Liver (tissue), 9 donors: ENCODE data around the gene PACS1. TPM values are rescaled to one million over a fixed set of nuclear protein-coding genes. Genes with fewer than 3 reads are reported as not detected.

Experiments
- DNase-seq: peaks from one replicate; pipeline ENCODE4 v3.0.0-alpha.2; 2017; ENCODE audit warnings: low spot score
- H3K27ac ChIP-seq, 2 donors: one replicate each; pipeline ENCODE4 v1.7.0; 2013; ENCODE audit warnings: inconsistent platforms in 2 of 2, low read length in 2 of 2, control low read depth in 1 of 2, low read depth in 1 of 2, mild to moderate bottlenecking in 1 of 2
- H3K27me3 ChIP-seq, 4 donors: one replicate each; pipeline versions ENCODE4 v1.6.1 to v1.7.0; 2013; ENCODE audit warnings: low read length in 3 of 4, inconsistent platforms in 1 of 4, mild to moderate bottlenecking in 1 of 4, moderate library complexity in 1 of 4; ENCODE audit not compliant: control insufficient read depth in 4 of 4, insufficient read depth in 4 of 4
- H3K36me3 ChIP-seq, 4 donors: one replicate each; pipeline versions ENCODE4 v1.6.1 to v1.7.0; 2013; ENCODE audit warnings: low read length in 3 of 4, mild to moderate bottlenecking in 3 of 4, low read depth in 1 of 4, moderate library complexity in 1 of 4; ENCODE audit not compliant: control insufficient read depth in 4 of 4, insufficient read depth in 3 of 4
- H3K4me1 ChIP-seq, 4 donors: one replicate each; pipeline versions ENCODE4 v1.6.1 to v1.7.0; 2013; ENCODE audit warnings: low read length in 3 of 4, mild to moderate bottlenecking in 3 of 4, moderate library complexity in 1 of 4; ENCODE audit not compliant: control insufficient read depth in 4 of 4, insufficient read depth in 4 of 4
- H3K4me3 ChIP-seq, 3 donors: one replicate each; pipeline versions ENCODE4 v1.6.1 to v1.7.0; 2013; ENCODE audit warnings: low read length in 3 of 3, control low read depth in 1 of 3, low read depth in 1 of 3, mild to moderate bottlenecking in 1 of 3
- H3K9ac ChIP-seq, 2 donors: one replicate each; pipeline ENCODE4 v1.7.0; 2013; ENCODE audit warnings: low read length in 2 of 2, mild to moderate bottlenecking in 2 of 2, moderate library complexity in 2 of 2, control low read depth in 1 of 2, low read depth in 1 of 2
- H3K9me3 ChIP-seq, 4 donors: one replicate each; pipeline versions ENCODE4 v1.6.1 to v1.7.0; 2013; ENCODE audit warnings: low read length in 3 of 4; ENCODE audit not compliant: control insufficient read depth in 4 of 4
- ATF3 ChIP-seq: IDR thresholded peaks from 2 replicates; pipeline ENCODE4 v1.6.1; 2016; ENCODE audit warnings: antibody characterized with exemption
- EGR1 ChIP-seq, 2 donors: IDR thresholded peaks; 2 replicates each; pipeline ENCODE4 v1.6.1; 2016 to 2018; ENCODE audit warnings: antibody characterized with exemption in 2 of 2, low read depth in 2 of 2
- FOXA2 ChIP-seq: IDR thresholded peaks from 2 replicates; pipeline ENCODE4 v1.6.1; 2016; ENCODE audit warnings: antibody characterized with exemption
- GABPA ChIP-seq, 2 donors: IDR thresholded peaks in 1 of 2; conservative IDR thresholded peaks in 1 of 2; 2 replicates each; pipeline ENCODE4 v1.6.1; 2016; ENCODE audit warnings: antibody characterized with exemption in 2 of 2, mild to moderate bottlenecking in 1 of 2, moderate library complexity in 1 of 2
- HNF4G ChIP-seq: IDR thresholded peaks from 2 replicates; pipeline ENCODE4 v1.6.1; 2016; ENCODE audit warnings: antibody characterized with exemption
- JUND ChIP-seq, 2 donors: IDR thresholded peaks; 2 replicates each; pipeline ENCODE4 v1.6.1; 2016; ENCODE audit warnings: antibody characterized with exemption in 2 of 2
- MAX ChIP-seq: IDR thresholded peaks from 2 replicates; pipeline ENCODE4 v1.6.1; 2016; ENCODE audit warnings: antibody characterized with exemption
- NR2F2 ChIP-seq: IDR thresholded peaks from 2 replicates; pipeline ENCODE4 v1.6.1; 2016; ENCODE audit warnings: antibody characterized with exemption
- RAD21 ChIP-seq, 2 donors: IDR thresholded peaks; 2 replicates each; pipeline ENCODE4 v1.6.1; 2016; ENCODE audit warnings: antibody characterized with exemption in 2 of 2, mild to moderate bottlenecking in 2 of 2
- RXRA ChIP-seq, 2 donors: IDR thresholded peaks; 2 replicates each; pipeline ENCODE4 v1.6.1; 2017 to 2018; ENCODE audit warnings: antibody characterized with exemption in 2 of 2, mild to moderate bottlenecking in 1 of 2
- SP1 ChIP-seq: IDR thresholded peaks from 2 replicates; pipeline ENCODE4 v1.6.1; 2018; ENCODE audit warnings: antibody characterized with exemption, mild to moderate bottlenecking
- TAF1 ChIP-seq: conservative IDR thresholded peaks from 2 replicates; pipeline ENCODE4 v1.6.1; 2016; ENCODE audit warnings: antibody characterized with exemption, mild to moderate bottlenecking
- YY1 ChIP-seq: IDR thresholded peaks from 2 replicates; pipeline ENCODE4 v1.6.1; 2016; ENCODE audit warnings: antibody characterized with exemption, mild to moderate bottlenecking
- WGBS: extraction: QIAGEN DNeasy Blood & Tissue Kit; methylation state at CpG from one replicate; pipeline ENCODE4 v1.1.7; 2013; 5-methylcytosine and 5-hydroxymethylcytosine counted together
- polyA plus RNA-seq, 2 donors: library from polyadenylated mRNA; stranded (reverse) in 1 of 2; unstranded in 1 of 2; fragments of 200-250 nt in 1 of 2; fragments of >200 nt in 1 of 2; fragmentation: Nextera tagmentation in 1 of 2; extraction: Ambion mirVana in 1 of 2; gene quantifications; one replicate each; pipeline versions ENCODE4 v1.2.1 to v1.2.3, GENCODE V29; 2013 to 2015
- total RNA-seq, 2 donors: library from RNA; depleted of rRNA; stranded (reverse); fragments of >200 nt; gene quantifications; one replicate each; pipeline ENCODE4 v1.2.3, GENCODE V29; 2014
- TF ChIP-seq, protein P1 (sequence below): IDR thresholded peaks from 2 replicates; pipeline ENCODE4 v1.6.1; 2016; ENCODE audit warnings: antibody characterized with exemption, mild to moderate bottlenecking
- TF ChIP-seq, protein P2 (sequence below): fragments of 150-350 bp; IDR thresholded peaks from 2 replicates; pipeline ENCODE4 v1.5.1; 2017; ENCODE audit warnings: improper control_type of control experiment, low read depth, low read length; ENCODE audit not compliant: missing input control
- TF ChIP-seq, protein P3 (sequence below): IDR thresholded peaks from 2 replicates; pipeline ENCODE4 v1.6.1; 2016; ENCODE audit warnings: antibody characterized with exemption
- donor health status: healthy.
- donor health status: healthy.
- donor health status: healthy.
- donor health status: healthy.
- donor health status: healthy.

Gene PACS1
- total and polyA plus RNA-seq, 4 donors, result 2.7 to 9.1 (median 7.3) TPM

DNA sequence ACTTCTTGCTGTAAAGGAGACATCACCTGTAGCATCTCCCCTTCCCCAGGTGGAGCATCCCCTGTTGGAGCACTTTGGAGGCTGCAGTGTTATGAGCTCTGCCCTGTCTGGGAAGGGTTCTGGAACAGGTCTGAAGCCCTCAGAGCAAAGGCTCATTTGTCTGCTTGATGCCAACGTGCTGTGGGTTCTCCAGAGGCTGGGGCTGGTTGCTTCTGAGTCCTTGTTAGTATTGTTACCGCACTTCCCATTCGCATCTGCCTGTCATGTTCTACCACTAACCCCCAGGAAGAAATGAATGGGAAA is 73.1 kb downstream of the PACS1 start:
- H3K9ac ChIP-seq, result no peak overlapping the region
- no peaks in the 10 kb centered on the region for H3K9me3 ChIP-seq
- H3K36me3 ChIP-seq, result peaks cover 0 to 2% (median 0%) of the 10 kb centered on the region in 4 donors
- no peak for DNase-seq
- 96% methylated on average over 3 of the region's 3 CpGs for WGBS
- peaks cover 0 to 8% (median 5%) of the 10 kb centered on the region in 4 donors for H3K4me1 ChIP-seq
- no peak overlapping the region for H3K27ac ChIP-seq
- TF ChIP-seq ATF3, result no peak
- TF ChIP-seq RAD21 (IDR thresholded peaks at IDR 0.05), result no peak
- TF ChIP-seq GABPA (IDR thresholded peaks at IDR 0.05 in 1 of 2, conservative IDR thresholded peaks at IDR 0.05 in 1 of 2), result no peak
- TF ChIP-seq JUND (IDR thresholded peaks at IDR 0.05), result no peak
- TF ChIP-seq YY1, result no peak
- TF ChIP-seq TAF1, result no peak
- TF ChIP-seq, protein P1, sequence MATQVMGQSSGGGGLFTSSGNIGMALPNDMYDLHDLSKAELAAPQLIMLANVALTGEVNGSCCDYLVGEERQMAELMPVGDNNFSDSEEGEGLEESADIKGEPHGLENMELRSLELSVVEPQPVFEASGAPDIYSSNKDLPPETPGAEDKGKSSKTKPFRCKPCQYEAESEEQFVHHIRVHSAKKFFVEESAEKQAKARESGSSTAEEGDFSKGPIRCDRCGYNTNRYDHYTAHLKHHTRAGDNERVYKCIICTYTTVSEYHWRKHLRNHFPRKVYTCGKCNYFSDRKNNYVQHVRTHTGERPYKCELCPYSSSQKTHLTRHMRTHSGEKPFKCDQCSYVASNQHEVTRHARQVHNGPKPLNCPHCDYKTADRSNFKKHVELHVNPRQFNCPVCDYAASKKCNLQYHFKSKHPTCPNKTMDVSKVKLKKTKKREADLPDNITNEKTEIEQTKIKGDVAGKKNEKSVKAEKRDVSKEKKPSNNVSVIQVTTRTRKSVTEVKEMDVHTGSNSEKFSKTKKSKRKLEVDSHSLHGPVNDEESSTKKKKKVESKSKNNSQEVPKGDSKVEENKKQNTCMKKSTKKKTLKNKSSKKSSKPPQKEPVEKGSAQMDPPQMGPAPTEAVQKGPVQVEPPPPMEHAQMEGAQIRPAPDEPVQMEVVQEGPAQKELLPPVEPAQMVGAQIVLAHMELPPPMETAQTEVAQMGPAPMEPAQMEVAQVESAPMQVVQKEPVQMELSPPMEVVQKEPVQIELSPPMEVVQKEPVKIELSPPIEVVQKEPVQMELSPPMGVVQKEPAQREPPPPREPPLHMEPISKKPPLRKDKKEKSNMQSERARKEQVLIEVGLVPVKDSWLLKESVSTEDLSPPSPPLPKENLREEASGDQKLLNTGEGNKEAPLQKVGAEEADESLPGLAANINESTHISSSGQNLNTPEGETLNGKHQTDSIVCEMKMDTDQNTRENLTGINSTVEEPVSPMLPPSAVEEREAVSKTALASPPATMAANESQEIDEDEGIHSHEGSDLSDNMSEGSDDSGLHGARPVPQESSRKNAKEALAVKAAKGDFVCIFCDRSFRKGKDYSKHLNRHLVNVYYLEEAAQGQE, result no peak
- TF ChIP-seq SP1, result no peak
- no peak for TF ChIP-seq RXRA (IDR thresholded peaks at IDR 0.05)
- TF ChIP-seq, protein P2, sequence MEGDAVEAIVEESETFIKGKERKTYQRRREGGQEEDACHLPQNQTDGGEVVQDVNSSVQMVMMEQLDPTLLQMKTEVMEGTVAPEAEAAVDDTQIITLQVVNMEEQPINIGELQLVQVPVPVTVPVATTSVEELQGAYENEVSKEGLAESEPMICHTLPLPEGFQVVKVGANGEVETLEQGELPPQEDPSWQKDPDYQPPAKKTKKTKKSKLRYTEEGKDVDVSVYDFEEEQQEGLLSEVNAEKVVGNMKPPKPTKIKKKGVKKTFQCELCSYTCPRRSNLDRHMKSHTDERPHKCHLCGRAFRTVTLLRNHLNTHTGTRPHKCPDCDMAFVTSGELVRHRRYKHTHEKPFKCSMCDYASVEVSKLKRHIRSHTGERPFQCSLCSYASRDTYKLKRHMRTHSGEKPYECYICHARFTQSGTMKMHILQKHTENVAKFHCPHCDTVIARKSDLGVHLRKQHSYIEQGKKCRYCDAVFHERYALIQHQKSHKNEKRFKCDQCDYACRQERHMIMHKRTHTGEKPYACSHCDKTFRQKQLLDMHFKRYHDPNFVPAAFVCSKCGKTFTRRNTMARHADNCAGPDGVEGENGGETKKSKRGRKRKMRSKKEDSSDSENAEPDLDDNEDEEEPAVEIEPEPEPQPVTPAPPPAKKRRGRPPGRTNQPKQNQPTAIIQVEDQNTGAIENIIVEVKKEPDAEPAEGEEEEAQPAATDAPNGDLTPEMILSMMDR, result no peak
- TF ChIP-seq, protein P3, sequence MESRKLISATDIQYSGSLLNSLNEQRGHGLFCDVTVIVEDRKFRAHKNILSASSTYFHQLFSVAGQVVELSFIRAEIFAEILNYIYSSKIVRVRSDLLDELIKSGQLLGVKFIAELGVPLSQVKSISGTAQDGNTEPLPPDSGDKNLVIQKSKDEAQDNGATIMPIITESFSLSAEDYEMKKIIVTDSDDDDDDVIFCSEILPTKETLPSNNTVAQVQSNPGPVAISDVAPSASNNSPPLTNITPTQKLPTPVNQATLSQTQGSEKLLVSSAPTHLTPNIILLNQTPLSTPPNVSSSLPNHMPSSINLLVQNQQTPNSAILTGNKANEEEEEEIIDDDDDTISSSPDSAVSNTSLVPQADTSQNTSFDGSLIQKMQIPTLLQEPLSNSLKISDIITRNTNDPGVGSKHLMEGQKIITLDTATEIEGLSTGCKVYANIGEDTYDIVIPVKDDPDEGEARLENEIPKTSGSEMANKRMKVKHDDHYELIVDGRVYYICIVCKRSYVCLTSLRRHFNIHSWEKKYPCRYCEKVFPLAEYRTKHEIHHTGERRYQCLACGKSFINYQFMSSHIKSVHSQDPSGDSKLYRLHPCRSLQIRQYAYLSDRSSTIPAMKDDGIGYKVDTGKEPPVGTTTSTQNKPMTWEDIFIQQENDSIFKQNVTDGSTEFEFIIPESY, result no peak
- no peak for TF ChIP-seq HNF4G
- TF ChIP-seq FOXA2, result no peak
- no peaks in the 10 kb centered on the region for H3K27me3 ChIP-seq
- H3K4me3 ChIP-seq, result no peak overlapping the region

DNA sequence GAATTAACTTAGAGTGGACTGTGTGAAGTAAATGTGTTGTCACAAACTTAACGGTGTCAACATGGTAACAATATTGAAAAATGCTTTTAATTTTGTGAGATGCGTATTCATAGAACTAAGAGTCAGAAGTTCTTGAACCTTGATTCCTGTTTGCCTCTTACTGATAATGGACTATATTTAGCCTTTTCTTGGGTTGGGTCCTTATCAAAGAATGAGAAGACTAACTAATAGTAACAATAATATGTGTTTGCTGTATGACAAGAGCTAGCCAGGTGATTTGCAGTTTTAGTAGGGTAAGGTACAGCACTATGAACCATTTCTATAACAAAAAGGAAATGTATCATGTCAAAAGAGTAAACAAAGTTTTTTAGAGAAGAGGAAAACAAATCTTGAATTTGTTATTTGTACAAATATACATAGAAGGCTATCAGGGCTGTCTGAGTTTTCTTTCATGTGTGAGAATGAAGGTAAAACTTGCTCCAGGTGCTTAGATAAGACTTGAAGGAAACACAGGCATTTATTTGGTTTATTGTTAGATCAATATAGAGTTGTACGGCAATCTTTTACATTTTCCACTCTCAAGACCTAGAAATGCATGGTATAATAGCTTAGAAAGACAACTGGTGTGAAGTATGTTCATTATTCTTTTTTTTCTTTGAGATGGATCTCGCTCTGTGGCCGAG is 74.1 kb downstream of the PACS1 start:
- Histone ChIP-seq H3K27ac (no peak overlapping the region), H3K27me3 (no peaks in the 10 kb centered on the region), H3K4me3 (no peak overlapping the region), H3K9me3 (no peaks in the 10 kb centered on the region), H3K4me1 (peaks cover 0 to 8% (median 4%) of the 10 kb centered on the region in 4 donors), H3K36me3 (peaks cover 0 to 2% (median 0%) of the 10 kb centered on the region in 4 donors), H3K9ac (no peak overlapping the region)
- 94% methylated on average over 5 of the region's 5 CpGs for WGBS
- TF ChIP-seq EGR1 (IDR thresholded peaks at IDR 0.05; ENCODE audit: low read depth in 2 of 2) (no peak), HNF4G (no peak), MAX (no peak), NR2F2 (no peak), GABPA (IDR thresholded peaks at IDR 0.05 in 1 of 2, conservative IDR thresholded peaks at IDR 0.05 in 1 of 2) (no peak)
- TF ChIP-seq, protein P2, result no peak
- DNase-seq, result no peak
